NCI-H2029 treated with DMSO at 0.1 percent for 48 hours (cell line): ENCODE results near the gene COL5A2.

Source experiments
- DNase-seq: peaks from one replicate; lab custom pipeline; 2025; lab: John Stamatoyannopoulos, UW

The COL5A2 gene

GRCh38 chr2:189178726-189179569 is 613 bp downstream of the COL5A2 start:
- no peak for DNase-seq

GRCh38 chr2:189178054-189178453 is 1.5 kb downstream of the COL5A2 start:
- no peak for DNase-seq

GRCh38 chr2:189177251-189177840 is 2.2 kb downstream of the COL5A2 start:
- no peak for DNase-seq

GRCh38 chr2:189176516-189176915 is 3.0 kb downstream of the COL5A2 start:
- no peak for DNase-seq

- no peak for DNase-seq
Observed at GRCh38 chr2:189175869-189176433, 3.6 kb downstream of the COL5A2 start.

GRCh38 chr2:189171956-189172609 is 7.5 kb downstream of the COL5A2 start:
- DNase-seq, result no peak

- DNase-seq, result no peak
Observed at GRCh38 chr2:189168856-189169499, 10.6 kb downstream of the COL5A2 start.

- no peak for DNase-seq
Observed at GRCh38 chr2:189165656-189166380, 13.7 kb downstream of the COL5A2 start.

GRCh38 chr2:189164746-189165145 is 14.8 kb downstream of the COL5A2 start:
- no peak for DNase-seq

GRCh38 chr2:189163889-189164288 is 15.7 kb downstream of the COL5A2 start:
- no peak for DNase-seq

- no peak for DNase-seq
Observed at GRCh38 chr2:189162566-189162965, 17.0 kb downstream of the COL5A2 start.

GRCh38 chr2:189161894-189162293 is 17.7 kb downstream of the COL5A2 start:
- DNase-seq, result no peak

GRCh38 chr2:189159717-189160116 is 19.8 kb downstream of the COL5A2 start:
- no peak for DNase-seq

GRCh38 chr2:189159273-189159672 is 20.3 kb downstream of the COL5A2 start:
- DNase-seq, result no peak

GRCh38 chr2:189157939-189158338 is 21.6 kb downstream of the COL5A2 start:
- DNase-seq, result no peak

GRCh38 chr2:189157456-189157855 is 22.1 kb downstream of the COL5A2 start:
- DNase-seq, result no peak

- no peak for DNase-seq
Observed at GRCh38 chr2:189155795-189156194, 23.8 kb downstream of the COL5A2 start.

GRCh38 chr2:189153619-189154018 is 25.9 kb downstream of the COL5A2 start:
- no peak for DNase-seq

GRCh38 chr2:189152483-189152882 is 27.1 kb downstream of the COL5A2 start:
- no peak for DNase-seq

- no peak for DNase-seq
Observed at GRCh38 chr2:189151906-189152305, 27.7 kb downstream of the COL5A2 start.

GRCh38 chr2:189150033-189150432 is 29.5 kb downstream of the COL5A2 start:
- peak; percentile 37 for DNase-seq

- DNase-seq, result no peak
Observed at GRCh38 chr2:189147989-189148388, 31.6 kb downstream of the COL5A2 start.
